ENCODE results near the gene ARHGAP10.

The ARHGAP10 gene

GRCh38 chr4:147754037-147754445, 22.2 kb downstream of the ARHGAP10 start:
- TF ChIP-seq, protein P1, sequence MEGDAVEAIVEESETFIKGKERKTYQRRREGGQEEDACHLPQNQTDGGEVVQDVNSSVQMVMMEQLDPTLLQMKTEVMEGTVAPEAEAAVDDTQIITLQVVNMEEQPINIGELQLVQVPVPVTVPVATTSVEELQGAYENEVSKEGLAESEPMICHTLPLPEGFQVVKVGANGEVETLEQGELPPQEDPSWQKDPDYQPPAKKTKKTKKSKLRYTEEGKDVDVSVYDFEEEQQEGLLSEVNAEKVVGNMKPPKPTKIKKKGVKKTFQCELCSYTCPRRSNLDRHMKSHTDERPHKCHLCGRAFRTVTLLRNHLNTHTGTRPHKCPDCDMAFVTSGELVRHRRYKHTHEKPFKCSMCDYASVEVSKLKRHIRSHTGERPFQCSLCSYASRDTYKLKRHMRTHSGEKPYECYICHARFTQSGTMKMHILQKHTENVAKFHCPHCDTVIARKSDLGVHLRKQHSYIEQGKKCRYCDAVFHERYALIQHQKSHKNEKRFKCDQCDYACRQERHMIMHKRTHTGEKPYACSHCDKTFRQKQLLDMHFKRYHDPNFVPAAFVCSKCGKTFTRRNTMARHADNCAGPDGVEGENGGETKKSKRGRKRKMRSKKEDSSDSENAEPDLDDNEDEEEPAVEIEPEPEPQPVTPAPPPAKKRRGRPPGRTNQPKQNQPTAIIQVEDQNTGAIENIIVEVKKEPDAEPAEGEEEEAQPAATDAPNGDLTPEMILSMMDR (IDR thresholded peaks at IDR 0.05; ENCODE audit: low read depth, low read length, missing control alignments) = no peak
- DNase-seq (ENCODE audit: low read depth) = no peak
- H3K4me3 ChIP-seq (ENCODE audit: low read depth, low read length) = no peak overlapping the region

- DNase-seq (ENCODE audit: low read depth) = no peak
- no peak overlapping the region for H3K4me3 ChIP-seq (ENCODE audit: low read depth, low read length)
These were observed 23.8 kb downstream of the ARHGAP10 start for GRCh38 chr4:147755561-147756295.

DNA sequence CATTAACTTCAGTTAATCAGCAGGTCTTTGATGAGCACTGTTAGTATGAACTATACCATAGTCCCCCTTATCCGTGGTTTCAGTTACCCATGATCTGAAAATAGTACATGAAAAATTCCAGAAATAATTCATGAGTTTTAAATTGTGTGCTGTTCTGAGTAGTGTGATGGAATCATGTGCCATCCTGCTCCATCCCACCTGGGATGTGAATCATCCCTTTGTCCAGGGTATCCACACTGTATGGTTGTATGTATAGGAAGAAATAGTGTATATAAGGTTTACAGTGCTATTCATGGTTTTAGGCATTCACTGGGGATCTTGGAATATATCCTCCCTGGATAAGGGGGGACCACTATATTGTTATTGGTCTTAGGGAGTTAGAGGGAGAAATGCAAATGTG, 24.5 kb downstream of the ARHGAP10 start:
- no peak for DNase-seq (ENCODE audit: low read depth)
- TF ChIP-seq, protein P1 (IDR thresholded peaks at IDR 0.05; ENCODE audit: low read depth, low read length, missing control alignments) = no peak

More at GRCh38 chr4:147755561-147756295, 23.8 kb downstream of the ARHGAP10 start:
- TF ChIP-seq, protein P1 (IDR thresholded peaks at IDR 0.05; ENCODE audit: low read depth, low read length, missing control alignments) = no peak

GRCh38 chr4:147760176-147760575, 28.3 kb downstream of the ARHGAP10 start:
- TF ChIP-seq, protein P1 (IDR thresholded peaks at IDR 0.05; ENCODE audit: low read depth, low read length, missing control alignments) = no peak

More for the DNA sequence above, 24.5 kb downstream of the ARHGAP10 start:
- no peak overlapping the region for H3K4me3 ChIP-seq (ENCODE audit: low read depth, low read length)

GRCh38 chr4:147760695-147761094, 28.8 kb downstream of the ARHGAP10 start:
- no peak overlapping the region for H3K4me3 ChIP-seq (ENCODE audit: low read depth, low read length)
- TF ChIP-seq, protein P1 (IDR thresholded peaks at IDR 0.05; ENCODE audit: low read depth, low read length, missing control alignments) = no peak
- DNase-seq (ENCODE audit: low read depth) = no peak

More at GRCh38 chr4:147760176-147760575, 28.3 kb downstream of the ARHGAP10 start:
- no peak overlapping the region for H3K4me3 ChIP-seq (ENCODE audit: low read depth, low read length)
- no peak for DNase-seq (ENCODE audit: low read depth)

- no peak overlapping the region for H3K4me3 ChIP-seq (ENCODE audit: low read depth, low read length)
- DNase-seq (ENCODE audit: low read depth) = no peak
- TF ChIP-seq, protein P1 (IDR thresholded peaks at IDR 0.05; ENCODE audit: low read depth, low read length, missing control alignments) = no peak
These were observed 29.5 kb downstream of the ARHGAP10 start for GRCh38 chr4:147761218-147761883.
